GM06990 (cell line): ENCODE measurements around the gene CALML5.

Source experiments
- DNase-seq: peaks from one replicate; pipeline ENCODE4 v3.0.0-alpha.2; 2011; ENCODE audit not compliant: insufficient read length; ENCODE audit errors: extremely low read depth
- H3K27me3 ChIP-seq: replicated peaks from 2 replicates; pipeline ENCODE4 v1.6.0; 2011; ENCODE audit warnings: low read length; ENCODE audit not compliant: control insufficient read depth, insufficient read depth
- H3K36me3 ChIP-seq: 2 replicates; pipeline ENCODE4 v1.5.1; 2011; ENCODE audit warnings: low read length; ENCODE audit not compliant: control insufficient read depth, insufficient read depth
- H3K4me3 ChIP-seq: replicated peaks from 2 replicates; pipeline ENCODE4 v1.5.1; 2011; ENCODE audit warnings: low read depth, mild to moderate bottlenecking, control low read depth, low read length
- TF ChIP-seq, protein P1 (sequence below): IDR thresholded peaks from 2 replicates; pipeline ENCODE4 v1.5.1; 2011; ENCODE audit warnings: low read length, control low read depth, mild to moderate bottlenecking, inconsistent platforms; ENCODE audit not compliant: insufficient read depth, poor library complexity, severe bottlenecking

Gene CALML5

GRCh38 chr10:5531558-5532306 is 32.4 kb upstream of the CALML5 start:
- TF ChIP-seq, protein P1, sequence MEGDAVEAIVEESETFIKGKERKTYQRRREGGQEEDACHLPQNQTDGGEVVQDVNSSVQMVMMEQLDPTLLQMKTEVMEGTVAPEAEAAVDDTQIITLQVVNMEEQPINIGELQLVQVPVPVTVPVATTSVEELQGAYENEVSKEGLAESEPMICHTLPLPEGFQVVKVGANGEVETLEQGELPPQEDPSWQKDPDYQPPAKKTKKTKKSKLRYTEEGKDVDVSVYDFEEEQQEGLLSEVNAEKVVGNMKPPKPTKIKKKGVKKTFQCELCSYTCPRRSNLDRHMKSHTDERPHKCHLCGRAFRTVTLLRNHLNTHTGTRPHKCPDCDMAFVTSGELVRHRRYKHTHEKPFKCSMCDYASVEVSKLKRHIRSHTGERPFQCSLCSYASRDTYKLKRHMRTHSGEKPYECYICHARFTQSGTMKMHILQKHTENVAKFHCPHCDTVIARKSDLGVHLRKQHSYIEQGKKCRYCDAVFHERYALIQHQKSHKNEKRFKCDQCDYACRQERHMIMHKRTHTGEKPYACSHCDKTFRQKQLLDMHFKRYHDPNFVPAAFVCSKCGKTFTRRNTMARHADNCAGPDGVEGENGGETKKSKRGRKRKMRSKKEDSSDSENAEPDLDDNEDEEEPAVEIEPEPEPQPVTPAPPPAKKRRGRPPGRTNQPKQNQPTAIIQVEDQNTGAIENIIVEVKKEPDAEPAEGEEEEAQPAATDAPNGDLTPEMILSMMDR: no peak
- Histone ChIP-seq H3K4me3 (no peak overlapping the region), H3K36me3 (no peaks in the 10 kb centered on the region), H3K27me3 (peaks cover 2% of the 10 kb centered on the region)
- DNase-seq: no peak

- Histone ChIP-seq H3K4me3 (no peak overlapping the region), H3K36me3 (no peaks in the 10 kb centered on the region), H3K27me3 (peaks cover 2% of the 10 kb centered on the region)
- no peak for DNase-seq
- TF ChIP-seq, protein P1: no peak
Observed at GRCh38 chr10:5530846-5531557, 31.6 kb upstream of the CALML5 start.

GRCh38 chr10:5530412-5530806 is 31.0 kb upstream of the CALML5 start:
- H3K36me3 ChIP-seq: no peaks in the 10 kb centered on the region
- DNase-seq: no peak
- H3K4me3 ChIP-seq: no peak overlapping the region
- H3K27me3 ChIP-seq: peaks cover 2% of the 10 kb centered on the region
- TF ChIP-seq, protein P1: no peak

DNA sequence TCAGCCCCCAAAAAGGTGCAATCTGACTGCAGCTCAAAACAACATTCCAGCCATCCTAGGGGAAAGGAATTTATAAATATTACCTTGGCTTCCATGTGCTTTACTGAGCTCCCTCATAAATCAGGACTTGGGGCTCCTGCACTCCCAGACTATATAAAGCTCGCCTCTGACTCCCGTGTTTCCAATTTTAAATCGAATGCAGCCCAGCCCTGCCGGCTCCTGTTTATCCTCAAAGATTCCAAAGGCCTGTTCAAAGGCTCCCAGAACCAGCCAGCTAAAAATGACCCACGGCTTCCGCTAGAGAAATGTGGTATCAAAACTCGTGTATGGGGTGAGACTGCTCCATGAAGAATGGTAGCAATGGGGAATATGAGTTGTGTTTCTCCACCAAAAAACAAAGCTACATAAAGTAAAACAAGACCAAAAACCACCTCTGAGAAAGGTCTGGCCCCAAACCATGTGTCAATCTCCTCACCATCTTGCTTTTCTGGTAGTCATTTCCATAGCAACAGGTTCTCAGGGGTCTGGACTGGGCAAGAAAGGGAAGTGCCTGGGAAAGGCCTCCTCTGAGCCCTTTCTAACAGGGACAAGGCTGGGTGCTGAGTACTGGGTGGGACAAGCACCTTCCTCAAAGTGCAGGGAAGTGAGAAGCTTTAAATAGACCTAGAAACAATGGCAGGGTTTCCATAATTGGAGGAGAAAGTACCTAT is 30.5 kb upstream of the CALML5 start:
- TF ChIP-seq, protein P1: no peak
- Histone ChIP-seq H3K4me3 (no peak overlapping the region), H3K27me3 (peaks cover 2% of the 10 kb centered on the region), H3K36me3 (no peaks in the 10 kb centered on the region)
- no peak for DNase-seq

DNA sequence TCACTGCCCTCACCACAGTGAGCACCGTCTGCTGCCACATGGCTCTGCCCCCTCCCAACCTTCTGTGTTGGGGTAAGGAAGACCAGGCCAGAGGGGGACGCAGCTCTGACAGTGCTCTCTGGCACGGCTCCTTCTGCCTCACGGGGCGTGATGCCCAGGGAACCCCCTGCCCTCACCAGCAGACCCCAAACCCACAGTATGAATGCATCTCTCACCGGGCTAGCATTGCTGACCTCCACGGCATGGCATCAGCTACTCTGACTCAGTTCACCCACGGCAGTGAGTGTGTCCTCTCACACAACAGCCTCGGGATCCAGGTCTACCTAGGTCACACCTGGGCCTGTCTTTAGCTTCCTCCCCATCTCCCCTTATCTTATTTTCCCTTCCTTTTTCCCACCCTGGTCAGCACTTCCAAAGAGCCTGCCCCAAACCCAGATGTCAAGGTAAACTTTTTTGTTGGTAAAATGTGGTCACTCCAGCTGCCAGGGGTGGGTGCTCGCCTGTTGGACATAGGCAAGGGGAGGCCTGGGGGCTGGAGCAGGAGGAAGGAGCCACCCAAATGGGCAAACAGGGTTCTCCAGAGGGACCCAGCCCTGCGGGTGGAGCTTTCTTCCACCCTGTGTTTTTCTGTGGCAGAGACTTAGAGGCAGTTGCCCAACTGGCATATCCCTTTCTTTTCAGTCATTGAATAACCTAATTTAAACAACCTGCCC is 29.8 kb upstream of the CALML5 start:
- TF ChIP-seq, protein P1: no peak
- no peak for DNase-seq
- Histone ChIP-seq H3K36me3 (no peaks in the 10 kb centered on the region), H3K4me3 (no peak overlapping the region), H3K27me3 (peaks cover 2% of the 10 kb centered on the region)
